Measurements from ENCODE around the gene CASK.

- TF ChIP-seq CTCF (IDR thresholded peaks at IDR 0.05; ENCODE audit: borderline replicate concordance, extremely low read depth, low read length, poor library complexity, severe bottlenecking) (no peak), EZH2 (IDR thresholded peaks at IDR 0.05; ENCODE audit: borderline replicate concordance, low read depth, low read length, severe bottlenecking) (no peak)
Measured at GRCh38 chrX:41718481-41719235, 204.7 kb downstream of the CASK start.

Measured in DND-41 (cell line).